WTC11 (cell line): Measurements from ENCODE around the gene TBL1Y. TPM values are rescaled to one million over a fixed set of nuclear protein-coding genes. Genes with fewer than 3 reads are reported as not detected.

Source experiments
- ATAC-seq: fragments of 200-7000 bp; cut with Tn5 transposase; 2 replicates; pipeline ENCODE4 v1.10.0; 2021; ENCODE audit warnings: mild to moderate bottlenecking, moderate library complexity
- CTCF ChIA-PET: fragments of 300-600 bp; sonication (Branson Sonifier 250); formaldehyde crosslinking; loops from one replicate; lab custom pipeline; 2021; ENCODE audit warnings: antibody characterized with exemption; lab: Charles Lee
- POLR2A ChIA-PET: fragments of 350-600 bp; sonication (Branson Sonifier 250); formaldehyde crosslinking; loops from one replicate; lab custom pipeline; 2021; ENCODE audit warnings: antibody characterized with exemption; lab: Charles Lee
- DNase-seq: peaks from one replicate; pipeline ENCODE4 v3.0.0; 2021; ENCODE audit warnings: low spot score
- H3K27ac Mint-ChIP-seq: 2 replicates; pipeline ENCODE4 v1.8.0; 2021; ENCODE audit warnings: mixed read lengths
- H3K27me3 Mint-ChIP-seq: 2 replicates; pipeline ENCODE4 v1.8.0; 2021; ENCODE audit warnings: low read depth, mild to moderate bottlenecking, moderate library complexity, mixed read lengths
- H3K36me3 Mint-ChIP-seq: 2 replicates; pipeline ENCODE4 v1.8.0; 2021; ENCODE audit warnings: mixed read lengths
- H3K4me1 Mint-ChIP-seq: 2 replicates; pipeline ENCODE4 v1.8.0; 2022; ENCODE audit warnings: mixed read lengths
- H3K4me3 Mint-ChIP-seq: 2 replicates; pipeline ENCODE4 v1.8.0; 2021; ENCODE audit warnings: mild to moderate bottlenecking, moderate library complexity, mixed read lengths
- H3K9me3 Mint-ChIP-seq: 2 replicates; pipeline ENCODE4 v1.8.0; 2021; ENCODE audit warnings: mixed read lengths
- ARID4B ChIP-seq: sonication (generic); formaldehyde crosslinking; IDR thresholded peaks from 2 replicates; pipeline ENCODE4 v1.8.0; 2023; ENCODE audit warnings: missing genetic modification reagents, mild to moderate bottlenecking, borderline replicate concordance
- ATF6 ChIP-seq: sonication (generic); formaldehyde crosslinking; IDR thresholded peaks from 2 replicates; pipeline ENCODE4 v1.8.1; 2023; ENCODE audit warnings: mild to moderate bottlenecking, missing genetic modification reagents
- CREB1 ChIP-seq: sonication (generic); formaldehyde crosslinking; IDR thresholded peaks from 2 replicates; pipeline ENCODE4 v1.8.0; 2023; ENCODE audit warnings: mild to moderate bottlenecking, missing genetic modification reagents
- E2F4 ChIP-seq: sonication (generic); formaldehyde crosslinking; IDR thresholded peaks from 2 replicates; pipeline ENCODE4 v1.8.1; 2022; ENCODE audit warnings: low read depth, mild to moderate bottlenecking, moderate library complexity, missing genetic modification reagents, borderline replicate concordance
- E2F5 ChIP-seq: sonication (generic); formaldehyde crosslinking; IDR thresholded peaks from 2 replicates; pipeline ENCODE4 v1.8.1; 2022; ENCODE audit warnings: mild to moderate bottlenecking, moderate library complexity, missing genetic modification reagents
- EMX1 ChIP-seq: fragments of 250-450 bp; sonication (Bioruptor Pico); IDR thresholded peaks from 2 replicates; pipeline ENCODE4 v1.8.0; 2021; ENCODE audit warnings: mild to moderate bottlenecking
- ESRRA ChIP-seq: sonication (generic); formaldehyde crosslinking; IDR thresholded peaks from 2 replicates; pipeline ENCODE4 v1.8.1; 2022; ENCODE audit warnings: mild to moderate bottlenecking, missing genetic modification reagents, borderline replicate concordance
- FOXP4 ChIP-seq: sonication (generic); formaldehyde crosslinking; IDR thresholded peaks from 2 replicates; pipeline ENCODE4 v1.8.0; 2022; ENCODE audit warnings: mild to moderate bottlenecking, missing genetic modification reagents
- GRHL2 ChIP-seq: fragments of 250-450 bp; sonication (Bioruptor Pico); IDR thresholded peaks from 2 replicates; pipeline ENCODE4 v1.8.0; 2022; ENCODE audit warnings: mild to moderate bottlenecking, moderate library complexity; ENCODE audit not compliant: insufficient replicate concordance, severe bottlenecking
- GTF2I ChIP-seq: fragments of 250-450 bp; sonication (Bioruptor Pico); conservative IDR thresholded peaks from 2 replicates; pipeline ENCODE4 v1.4.0; 2021; ENCODE audit warnings: mild to moderate bottlenecking
- IRF2 ChIP-seq: sonication (generic); formaldehyde crosslinking; IDR thresholded peaks from 2 replicates; pipeline ENCODE4 v1.8.0; 2022; ENCODE audit warnings: low read depth, missing genetic modification reagents, borderline replicate concordance
- MXD4 ChIP-seq: fragments of 250-450 bp; sonication (Bioruptor Pico); IDR thresholded peaks from 2 replicates; pipeline ENCODE4 v1.8.0; 2021; ENCODE audit warnings: mild to moderate bottlenecking, moderate library complexity, borderline replicate concordance
- NFATC4 ChIP-seq: fragments of 250-450 bp; sonication (Bioruptor Pico); IDR thresholded peaks from 2 replicates; pipeline ENCODE4 v1.9.0; 2021; ENCODE audit warnings: mild to moderate bottlenecking
- NR1H2 ChIP-seq: sonication (generic); formaldehyde crosslinking; IDR thresholded peaks from 2 replicates; pipeline ENCODE4 v1.9.0; 2021; ENCODE audit warnings: mild to moderate bottlenecking, moderate library complexity, missing genetic modification reagents
- SMAD4 ChIP-seq: sonication (generic); formaldehyde crosslinking; IDR thresholded peaks from 2 replicates; pipeline ENCODE4 v1.8.0; 2022; ENCODE audit warnings: mild to moderate bottlenecking, missing genetic modification reagents
- TEAD4 ChIP-seq: sonication (generic); formaldehyde crosslinking; IDR thresholded peaks from 2 replicates; pipeline ENCODE4 v1.8.0; 2022; ENCODE audit warnings: mild to moderate bottlenecking, missing genetic modification reagents
- ZNF317 ChIP-seq: sonication (generic); formaldehyde crosslinking; IDR thresholded peaks from 2 replicates; pipeline ENCODE4 v1.8.1; 2023; ENCODE audit warnings: low read depth, mild to moderate bottlenecking, moderate library complexity, missing genetic modification reagents, borderline replicate concordance
- ZNF423 ChIP-seq: fragments of 250-450 bp; sonication (Bioruptor Pico); IDR thresholded peaks from 2 replicates; pipeline ENCODE4 v2.1.2; 2022; ENCODE audit warnings: mild to moderate bottlenecking, moderate library complexity
- ZNF671 ChIP-seq: fragments of 250-450 bp; sonication (Bioruptor Pico); IDR thresholded peaks from 2 replicates; pipeline ENCODE4 v1.8.0; 2021; ENCODE audit warnings: mild to moderate bottlenecking
- total RNA-seq: library from RNA; stranded (reverse); gene quantifications from 3 replicates; pipeline ENCODE4 v1.2.3, GENCODE V29; 2021
- TF ChIP-seq, protein P1 (sequence below): sonication (generic); formaldehyde crosslinking; IDR thresholded peaks from 2 replicates; pipeline ENCODE4 v1.8.0; 2022; ENCODE audit warnings: mild to moderate bottlenecking, missing genetic modification reagents
- TF ChIP-seq, protein P2 (sequence below): sonication (generic); formaldehyde crosslinking; conservative IDR thresholded peaks from 2 replicates; pipeline ENCODE4 v1.8.1; 2022; ENCODE audit warnings: mild to moderate bottlenecking, missing genetic modification reagents
- TF ChIP-seq, protein P3 (sequence below): fragments of 250-450 bp; sonication (Bioruptor Pico); IDR thresholded peaks from 2 replicates; pipeline ENCODE4 v1.9.0; 2021; ENCODE audit warnings: mild to moderate bottlenecking

Gene TBL1Y
- total RNA-seq, 1 experiment from 2014 or later: not detected

GRCh38 chrY:7115871-7116270, 205.4 kb downstream of the TBL1Y start (continued):
- TF ChIP-seq, protein P1, sequence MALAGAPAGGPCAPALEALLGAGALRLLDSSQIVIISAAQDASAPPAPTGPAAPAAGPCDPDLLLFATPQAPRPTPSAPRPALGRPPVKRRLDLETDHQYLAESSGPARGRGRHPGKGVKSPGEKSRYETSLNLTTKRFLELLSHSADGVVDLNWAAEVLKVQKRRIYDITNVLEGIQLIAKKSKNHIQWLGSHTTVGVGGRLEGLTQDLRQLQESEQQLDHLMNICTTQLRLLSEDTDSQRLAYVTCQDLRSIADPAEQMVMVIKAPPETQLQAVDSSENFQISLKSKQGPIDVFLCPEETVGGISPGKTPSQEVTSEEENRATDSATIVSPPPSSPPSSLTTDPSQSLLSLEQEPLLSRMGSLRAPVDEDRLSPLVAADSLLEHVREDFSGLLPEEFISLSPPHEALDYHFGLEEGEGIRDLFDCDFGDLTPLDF (CRISPR knock-in tag): no peak
- TF ChIP-seq ARID4B (CRISPR knock-in tag): no peak
- TF ChIP-seq FOXP4 (CRISPR knock-in tag): no peak
- TF ChIP-seq ESRRA (CRISPR knock-in tag): no peak
- TF ChIP-seq E2F4: no peak
- TF ChIP-seq, protein P2, sequence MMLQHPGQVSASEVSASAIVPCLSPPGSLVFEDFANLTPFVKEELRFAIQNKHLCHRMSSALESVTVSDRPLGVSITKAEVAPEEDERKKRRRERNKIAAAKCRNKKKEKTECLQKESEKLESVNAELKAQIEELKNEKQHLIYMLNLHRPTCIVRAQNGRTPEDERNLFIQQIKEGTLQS (CRISPR knock-in tag): no peak
- TF ChIP-seq GRHL2 (CRISPR knock-in tag): no peak
- TF ChIP-seq E2F5 (CRISPR knock-in tag): no peak
- no peak for TF ChIP-seq EMX1
- TF ChIP-seq ZNF317: no peak

GRCh38 chrY:7122202-7122601, 211.7 kb downstream of the TBL1Y start:
- ATAC-seq (no peak), DNase-seq (no peak)
- ChIA-PET POLR2A (no interaction called here), CTCF (no interaction called here)
- H3K4me3 Mint-ChIP-seq: no peak overlapping the region
- H3K27ac Mint-ChIP-seq: no peak overlapping the region
- H3K9me3 Mint-ChIP-seq: no peaks in the 10 kb centered on the region
- no peaks in the 10 kb centered on the region for H3K36me3 Mint-ChIP-seq
- H3K4me1 Mint-ChIP-seq: no peaks in the 10 kb centered on the region
- H3K27me3 Mint-ChIP-seq: no peaks in the 10 kb centered on the region
- no peak for TF ChIP-seq ATF6 (CRISPR knock-in tag)
- no peak for TF ChIP-seq NR1H2
- TF ChIP-seq MXD4 (CRISPR knock-in tag): no peak
- no peak for TF ChIP-seq ZNF671
- no peak for TF ChIP-seq NFATC4 (CRISPR knock-in tag)
- no peak for TF ChIP-seq ZNF423 (CRISPR knock-in tag)
- no peak for TF ChIP-seq IRF2
- TF ChIP-seq, protein P3, sequence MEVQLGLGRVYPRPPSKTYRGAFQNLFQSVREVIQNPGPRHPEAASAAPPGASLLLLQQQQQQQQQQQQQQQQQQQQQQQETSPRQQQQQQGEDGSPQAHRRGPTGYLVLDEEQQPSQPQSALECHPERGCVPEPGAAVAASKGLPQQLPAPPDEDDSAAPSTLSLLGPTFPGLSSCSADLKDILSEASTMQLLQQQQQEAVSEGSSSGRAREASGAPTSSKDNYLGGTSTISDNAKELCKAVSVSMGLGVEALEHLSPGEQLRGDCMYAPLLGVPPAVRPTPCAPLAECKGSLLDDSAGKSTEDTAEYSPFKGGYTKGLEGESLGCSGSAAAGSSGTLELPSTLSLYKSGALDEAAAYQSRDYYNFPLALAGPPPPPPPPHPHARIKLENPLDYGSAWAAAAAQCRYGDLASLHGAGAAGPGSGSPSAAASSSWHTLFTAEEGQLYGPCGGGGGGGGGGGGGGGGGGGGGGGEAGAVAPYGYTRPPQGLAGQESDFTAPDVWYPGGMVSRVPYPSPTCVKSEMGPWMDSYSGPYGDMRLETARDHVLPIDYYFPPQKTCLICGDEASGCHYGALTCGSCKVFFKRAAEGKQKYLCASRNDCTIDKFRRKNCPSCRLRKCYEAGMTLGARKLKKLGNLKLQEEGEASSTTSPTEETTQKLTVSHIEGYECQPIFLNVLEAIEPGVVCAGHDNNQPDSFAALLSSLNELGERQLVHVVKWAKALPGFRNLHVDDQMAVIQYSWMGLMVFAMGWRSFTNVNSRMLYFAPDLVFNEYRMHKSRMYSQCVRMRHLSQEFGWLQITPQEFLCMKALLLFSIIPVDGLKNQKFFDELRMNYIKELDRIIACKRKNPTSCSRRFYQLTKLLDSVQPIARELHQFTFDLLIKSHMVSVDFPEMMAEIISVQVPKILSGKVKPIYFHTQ (CRISPR knock-in tag): no peak
- TF ChIP-seq SMAD4 (CRISPR knock-in tag): no peak
- no peak for TF ChIP-seq GTF2I (CRISPR knock-in tag)
- TF ChIP-seq ZNF317: no peak
- no peak for TF ChIP-seq CREB1
- no peak for TF ChIP-seq TEAD4
